Hepatocyte (in vitro differentiated cells): ENCODE measurements around the gene IPO5. TPM values are rescaled to one million over a fixed set of nuclear protein-coding genes. Genes with fewer than 3 reads are reported as not detected.

Experiments
- DNase-seq: peaks from one replicate; pipeline ENCODE4 v3.0.0-alpha.2; 2016; ENCODE audit warnings: low spot score
- H2AFZ ChIP-seq: fragments of 200-600 bp; sonication (generic); 2 replicates; pipeline ENCODE4 v1.6.0; 2016; ENCODE audit warnings: antibody characterized with exemption, mild to moderate bottlenecking
- H3K27ac ChIP-seq: fragments of 200-600 bp; sonication (generic); 2 replicates; pipeline ENCODE4 v1.5.1; 2016; ENCODE audit warnings: mild to moderate bottlenecking
- H3K27me3 ChIP-seq: fragments of 200-600 bp; sonication (generic); 2 replicates; pipeline ENCODE4 v1.6.1; 2016
- H3K36me3 ChIP-seq: fragments of 200-600 bp; sonication (generic); replicated peaks from 2 replicates; pipeline ENCODE4 v1.5.1; 2016; ENCODE audit warnings: low read depth; ENCODE audit not compliant: insufficient read depth
- H3K4me1 ChIP-seq: fragments of 200-600 bp; sonication (generic); 2 replicates; pipeline ENCODE4 v1.5.1; 2016; ENCODE audit warnings: mild to moderate bottlenecking, moderate library complexity; ENCODE audit not compliant: insufficient read depth
- H3K4me2 ChIP-seq: fragments of 200-600 bp; sonication (generic); 2 replicates; pipeline ENCODE4 v1.6.0; 2016
- H3K4me3 ChIP-seq: fragments of 200-600 bp; sonication (generic); 2 replicates; pipeline ENCODE4 v1.5.1; 2016; ENCODE audit warnings: mild to moderate bottlenecking
- H3K79me2 ChIP-seq: fragments of 200-600 bp; sonication (generic); 2 replicates; pipeline ENCODE4 v1.6.0; 2017; ENCODE audit warnings: mild to moderate bottlenecking
- H3K9me2 ChIP-seq: fragments of 200-600 bp; sonication (generic); replicated peaks from 2 replicates; pipeline ENCODE4 v1.6.0; 2017; ENCODE audit warnings: mild to moderate bottlenecking; ENCODE audit not compliant: insufficient read depth
- H3K9me3 ChIP-seq: fragments of 200-600 bp; sonication (generic); 2 replicates; pipeline ENCODE4 v1.5.1; 2016; ENCODE audit warnings: low read depth, mild to moderate bottlenecking
- H4K20me1 ChIP-seq: fragments of 200-600 bp; sonication (generic); 2 replicates; pipeline ENCODE4 v1.6.0; 2016; ENCODE audit warnings: mild to moderate bottlenecking; ENCODE audit not compliant: insufficient read depth, poor library complexity, severe bottlenecking
- CTCF ChIP-seq: fragments of 200-600 bp; sonication (generic); IDR thresholded peaks from 2 replicates; pipeline ENCODE4 v1.5.1; 2016; ENCODE audit warnings: antibody characterized with exemption, mild to moderate bottlenecking; ENCODE audit not compliant: poor library complexity
- EZH2 ChIP-seq: fragments of 200-600 bp; sonication (generic); IDR thresholded peaks from 2 replicates; pipeline ENCODE4 v1.6.1; 2016; ENCODE audit warnings: antibody characterized with exemption, mild to moderate bottlenecking, borderline replicate concordance
- EZH2phosphoT487 ChIP-seq: fragments of 200-600 bp; sonication (generic); IDR thresholded peaks from one replicate; pipeline ENCODE4 v1.6.1; 2018; ENCODE audit warnings: antibody characterized with exemption, mild to moderate bottlenecking, low read depth, moderate library complexity; ENCODE audit not compliant: unreplicated experiment, severe bottlenecking
- WGBS: methylation state at CpG from one replicate; pipeline ENCODE4 v1.1.6; 2016; ENCODE audit warnings: low lambda C conversion rate; ENCODE audit errors: missing lambda C conversion rate; 5-methylcytosine and 5-hydroxymethylcytosine counted together
- polyA plus RNA-seq: library from polyadenylated mRNA; unstranded; fragments of >200 nt; fragmentation: Nextera tagmentation; extraction: Ambion mirVana; gene quantifications from 2 replicates; pipeline ENCODE4 v1.2.1, GENCODE V29; 2016
- total RNA-seq: library from RNA; depleted of rRNA; stranded (reverse); fragments of >200 nt; gene quantifications from 2 replicates; pipeline ENCODE4 v1.2.3, GENCODE V29; 2014

The IPO5 gene
- total and polyA plus RNA-seq, 2 experiments from 2014 or later = 34.1 to 104 TPM

- 77% methylated on average over 6 of the region's 6 CpGs for WGBS
- no peak overlapping the region for H3K4me3 ChIP-seq
- no peaks in the 10 kb centered on the region for H3K4me1 ChIP-seq
- H3K27me3 ChIP-seq = no peaks in the 10 kb centered on the region
- H3K36me3 ChIP-seq = no peaks in the 10 kb centered on the region
- no peak overlapping the region for H2AFZ ChIP-seq
- H3K4me2 ChIP-seq = no peak overlapping the region
- DNase-seq = peak; percentile 11
- H3K79me2 ChIP-seq = no peaks in the 10 kb centered on the region
- no peaks in the 10 kb centered on the region for H3K9me3 ChIP-seq
- no peaks in the 10 kb centered on the region for H4K20me1 ChIP-seq
- no peak overlapping the region for H3K27ac ChIP-seq
- TF ChIP-seq EZH2 (no peak), CTCF (no peak), EZH2phosphoT487 (no peak)
- no peaks in the 10 kb centered on the region for H3K9me2 ChIP-seq
These were observed 32.2 kb upstream of the IPO5 start for GRCh38 chr13:97921176-97921816.

GRCh38 chr13:97928301-97928700 is 25.2 kb upstream of the IPO5 start:
- no peaks in the 10 kb centered on the region for H3K4me1 ChIP-seq
- no peak overlapping the region for H2AFZ ChIP-seq
- H3K27ac ChIP-seq = no peak overlapping the region
- no peaks in the 10 kb centered on the region for H4K20me1 ChIP-seq
- H3K4me2 ChIP-seq = no peak overlapping the region
- no peaks in the 10 kb centered on the region for H3K79me2 ChIP-seq
- H3K9me2 ChIP-seq = no peaks in the 10 kb centered on the region
- no peaks in the 10 kb centered on the region for H3K36me3 ChIP-seq
- WGBS = 79% methylated on average over 1 of the region's 1 CpG
- no peak for DNase-seq
- H3K4me3 ChIP-seq = no peak overlapping the region
- H3K27me3 ChIP-seq = no peaks in the 10 kb centered on the region
- no peaks in the 10 kb centered on the region for H3K9me3 ChIP-seq
- TF ChIP-seq CTCF (no peak), EZH2 (no peak), EZH2phosphoT487 (no peak)

- 68% methylated on average over 5 of the region's 5 CpGs for WGBS
- no peaks in the 10 kb centered on the region for H4K20me1 ChIP-seq
- H3K9me2 ChIP-seq = no peaks in the 10 kb centered on the region
- no peaks in the 10 kb centered on the region for H3K4me1 ChIP-seq
- no peak for DNase-seq
- H3K36me3 ChIP-seq = no peaks in the 10 kb centered on the region
- no peak overlapping the region for H3K27ac ChIP-seq
- no peak overlapping the region for H2AFZ ChIP-seq
- H3K4me3 ChIP-seq = no peak overlapping the region
- H3K79me2 ChIP-seq = no peaks in the 10 kb centered on the region
- H3K9me3 ChIP-seq = no peaks in the 10 kb centered on the region
- TF ChIP-seq EZH2 = no peak
- no peak for TF ChIP-seq CTCF
- no peak for TF ChIP-seq EZH2phosphoT487
- no peak overlapping the region for H3K4me2 ChIP-seq
- no peaks in the 10 kb centered on the region for H3K27me3 ChIP-seq
These were observed 21.4 kb upstream of the IPO5 start for GRCh38 chr13:97932036-97932435.

GRCh38 chr13:97932647-97933046 is 20.8 kb upstream of the IPO5 start:
- H3K27me3 ChIP-seq = no peaks in the 10 kb centered on the region
- H3K4me3 ChIP-seq = no peak overlapping the region
- DNase-seq = no peak
- H3K4me1 ChIP-seq = no peaks in the 10 kb centered on the region
- TF ChIP-seq CTCF (no peak), EZH2phosphoT487 (no peak), EZH2 (no peak)
- H2AFZ ChIP-seq = no peak overlapping the region
- H3K36me3 ChIP-seq = no peaks in the 10 kb centered on the region
- H3K4me2 ChIP-seq = no peak overlapping the region
- H3K9me2 ChIP-seq = no peaks in the 10 kb centered on the region
- H3K79me2 ChIP-seq = no peaks in the 10 kb centered on the region
- WGBS = 91% methylated on average over 5 of the region's 5 CpGs
- H3K9me3 ChIP-seq = no peaks in the 10 kb centered on the region
- no peak overlapping the region for H3K27ac ChIP-seq
- H4K20me1 ChIP-seq = no peaks in the 10 kb centered on the region
